Fibroblast of lung (primary cell): ENCODE measurements around the gene LRRK1. TPM values are rescaled to one million over a fixed set of nuclear protein-coding genes. Genes with fewer than 3 reads are reported as not detected.
A peak's percentile ranks its signal among the peaks of the same experiment; 100 is the strongest.

Source experiments
- DNase-seq, 2 donors: peaks; one replicate each; pipeline versions ENCODE4 v3.0.0 to v3.0.0-alpha.2; 2010; ENCODE audit warnings: low read depth in 2 of 2
- H2AFZ ChIP-seq: 2 replicates; pipeline ENCODE4 v1.5.1; 2012; ENCODE audit warnings: low read length, control low read depth, inconsistent platforms
- H3K27ac ChIP-seq: 2 replicates; pipeline ENCODE4 v1.5.1; 2011; ENCODE audit warnings: low read length, control low read depth; ENCODE audit not compliant: insufficient read depth
- H3K27me3 ChIP-seq: 2 replicates; pipeline ENCODE4 v1.5.1; 2011; ENCODE audit warnings: mild to moderate bottlenecking, low read length; ENCODE audit not compliant: control insufficient read depth, insufficient read depth
- H3K36me3 ChIP-seq: 2 replicates; pipeline ENCODE4 v1.5.1; 2011; ENCODE audit warnings: low read length; ENCODE audit not compliant: control insufficient read depth, insufficient read depth
- H3K4me1 ChIP-seq: 2 replicates; pipeline ENCODE4 v1.5.1; 2011; ENCODE audit warnings: low read length; ENCODE audit not compliant: control insufficient read depth, insufficient read depth; ENCODE audit errors: extremely low read depth
- H3K4me2 ChIP-seq: 2 replicates; pipeline ENCODE4 v1.5.1; 2011; ENCODE audit warnings: low read length, control low read depth; ENCODE audit not compliant: insufficient read depth; ENCODE audit errors: extremely low read depth
- H3K4me3 ChIP-seq, 4 experiments: fragments of 200-600 bp in 1 of 4; sonication (generic) in 1 of 4; replicated peaks in 1 of 4; 2 replicates each; pipeline ENCODE4 v1.5.1; 2011 to 2016; ENCODE audit warnings: low read length in 4 of 4, low read depth in 3 of 4, mild to moderate bottlenecking in 3 of 4, control low read depth in 2 of 4, inconsistent platforms in 1 of 4, mixed read lengths in 1 of 4; ENCODE audit not compliant: insufficient read depth in 1 of 4; ENCODE audit errors: control extremely low read depth in 1 of 4
- H3K79me2 ChIP-seq: 2 replicates; pipeline ENCODE4 v1.5.1; 2012; ENCODE audit warnings: mild to moderate bottlenecking, low read length, inconsistent platforms; ENCODE audit not compliant: control insufficient read depth, insufficient read depth
- H3K9ac ChIP-seq: 2 replicates; pipeline ENCODE4 v1.5.1; 2011; ENCODE audit warnings: mild to moderate bottlenecking, low read length, control low read depth; ENCODE audit not compliant: insufficient read depth
- H3K9me3 ChIP-seq: 2 replicates; pipeline ENCODE4 v1.5.1; 2012; ENCODE audit warnings: low read depth, low read length; ENCODE audit not compliant: control insufficient read depth, insufficient read depth
- H4K20me1 ChIP-seq: 2 replicates; pipeline ENCODE4 v1.5.1; 2011; ENCODE audit warnings: low read length; ENCODE audit not compliant: control insufficient read depth, insufficient read depth; ENCODE audit errors: extremely low read depth
- EZH2 ChIP-seq: IDR thresholded peaks from 2 replicates; pipeline ENCODE4 v1.5.1; 2012; ENCODE audit warnings: low read length, control low read depth, mild to moderate bottlenecking; ENCODE audit errors: missing control alignments
- polyA plus RNA-seq, 2 donors: library from polyadenylated mRNA; depleted of rRNA in 1 of 2; stranded (reverse) in 1 of 2; unstranded in 1 of 2; fragments of >200 nt; gene quantifications; 2 replicates each; pipeline ENCODE4 v1.2.1, GENCODE V29; 2011 to 2012; ENCODE audit warnings: missing spikeins in 1 of 2
- total RNA-seq: library from RNA; depleted of rRNA; stranded (reverse); fragments of >200 nt; gene quantifications from 2 replicates; pipeline ENCODE4 v1.2.1, GENCODE V29; 2014
- TF ChIP-seq, protein P1 (sequence below), 2 donors: IDR thresholded peaks in 1 of 2; conservative IDR thresholded peaks in 1 of 2; 1 replicate in 1 of 2; 2 replicates in 1 of 2; pipeline ENCODE4 v1.5.1; 2011 to 2012; ENCODE audit warnings: low read length in 2 of 2, control low read depth in 1 of 2, inconsistent platforms in 1 of 2, low read depth in 1 of 2, mild to moderate bottlenecking in 1 of 2

Gene LRRK1
- total and polyA plus RNA-seq, 2 donors (not counting 1 experiment from before 2014, with no cell fraction given) = 3.8 to 12.2 TPM

DNA sequence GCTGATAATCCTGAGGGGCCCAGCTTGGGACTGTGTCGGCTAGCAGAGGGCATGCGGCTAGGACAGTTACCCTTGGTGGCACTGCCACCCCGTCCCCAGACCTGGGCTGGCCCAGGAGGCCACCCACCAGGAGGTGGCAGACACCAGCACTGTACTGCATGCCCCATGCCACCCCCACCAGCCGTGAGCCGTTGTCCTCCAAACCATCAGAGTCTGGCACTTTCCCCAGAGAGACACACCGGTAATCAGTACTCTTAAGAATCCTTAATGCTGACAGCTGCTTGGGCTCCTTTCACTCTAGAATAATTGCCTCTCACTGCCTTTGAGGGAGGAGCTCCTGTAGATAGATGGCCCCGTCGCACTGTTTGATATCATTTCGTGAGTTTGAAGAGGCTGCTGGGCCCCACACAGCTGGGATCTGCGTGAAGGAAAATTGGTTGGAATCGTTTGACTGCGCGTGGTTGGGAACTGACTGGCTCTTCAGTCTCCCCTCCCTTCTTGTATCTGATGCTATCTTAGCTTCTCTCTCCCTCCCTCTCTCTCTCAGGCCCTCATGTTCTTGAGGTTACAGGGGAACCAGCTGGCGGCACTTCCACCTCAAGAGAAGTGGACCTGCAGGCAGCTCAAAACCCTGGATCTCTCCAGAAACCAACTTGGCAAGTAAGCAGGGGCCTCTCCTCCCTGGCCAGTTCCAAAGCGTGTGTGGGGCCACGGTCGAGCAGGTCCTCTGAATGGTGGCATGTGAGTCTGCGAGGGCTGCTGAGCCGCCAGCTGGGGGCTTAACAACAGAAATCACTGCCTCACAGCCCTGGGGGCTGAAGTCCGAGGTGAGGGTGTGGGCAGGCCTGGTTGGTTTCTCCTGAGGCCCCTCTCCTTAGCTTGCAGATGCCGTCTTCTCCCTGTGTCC is 94.9 kb downstream of the LRRK1 start:
- no peak overlapping the region for H3K4me3 ChIP-seq

GRCh38 chr15:101014921-101015841 is 96.0 kb downstream of the LRRK1 start:
- DNase-seq = peak; percentile 50 to 75
- Histone ChIP-seq H3K4me2 (no peak overlapping the region), H3K9me3 (no peaks in the 10 kb centered on the region), H3K4me1 (no peaks in the 10 kb centered on the region), H3K79me2 (no peaks in the 10 kb centered on the region), H3K36me3 (peaks cover 3% of the 10 kb centered on the region), H3K9ac (no peak overlapping the region), H3K4me3 (no peak overlapping the region), H4K20me1 (no peaks in the 10 kb centered on the region), H2AFZ (no peak overlapping the region), H3K27ac (no peak overlapping the region), H3K27me3 (no peaks in the 10 kb centered on the region)
- TF ChIP-seq, protein P1, sequence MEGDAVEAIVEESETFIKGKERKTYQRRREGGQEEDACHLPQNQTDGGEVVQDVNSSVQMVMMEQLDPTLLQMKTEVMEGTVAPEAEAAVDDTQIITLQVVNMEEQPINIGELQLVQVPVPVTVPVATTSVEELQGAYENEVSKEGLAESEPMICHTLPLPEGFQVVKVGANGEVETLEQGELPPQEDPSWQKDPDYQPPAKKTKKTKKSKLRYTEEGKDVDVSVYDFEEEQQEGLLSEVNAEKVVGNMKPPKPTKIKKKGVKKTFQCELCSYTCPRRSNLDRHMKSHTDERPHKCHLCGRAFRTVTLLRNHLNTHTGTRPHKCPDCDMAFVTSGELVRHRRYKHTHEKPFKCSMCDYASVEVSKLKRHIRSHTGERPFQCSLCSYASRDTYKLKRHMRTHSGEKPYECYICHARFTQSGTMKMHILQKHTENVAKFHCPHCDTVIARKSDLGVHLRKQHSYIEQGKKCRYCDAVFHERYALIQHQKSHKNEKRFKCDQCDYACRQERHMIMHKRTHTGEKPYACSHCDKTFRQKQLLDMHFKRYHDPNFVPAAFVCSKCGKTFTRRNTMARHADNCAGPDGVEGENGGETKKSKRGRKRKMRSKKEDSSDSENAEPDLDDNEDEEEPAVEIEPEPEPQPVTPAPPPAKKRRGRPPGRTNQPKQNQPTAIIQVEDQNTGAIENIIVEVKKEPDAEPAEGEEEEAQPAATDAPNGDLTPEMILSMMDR (conservative IDR thresholded peaks at IDR 0.05 in 1 of 2, IDR thresholded peaks at IDR 0.05 in 1 of 2; ENCODE audit: low read depth in 1 of 2, low read length in 2 of 2) = peak; percentile 90 to 95
- no peak for TF ChIP-seq EZH2

More for the DNA sequence above, 94.9 kb downstream of the LRRK1 start:
- no peak for DNase-seq
- Histone ChIP-seq H3K79me2 (no peaks in the 10 kb centered on the region), H4K20me1 (no peaks in the 10 kb centered on the region), H3K27me3 (no peaks in the 10 kb centered on the region), H2AFZ (no peak overlapping the region), H3K36me3 (peaks cover 3% of the 10 kb centered on the region), H3K9me3 (no peaks in the 10 kb centered on the region), H3K27ac (no peak overlapping the region), H3K4me1 (no peaks in the 10 kb centered on the region), H3K4me2 (no peak overlapping the region), H3K9ac (no peak overlapping the region)
- TF ChIP-seq EZH2 = no peak
- TF ChIP-seq, protein P1 (conservative IDR thresholded peaks at IDR 0.05 in 1 of 2, IDR thresholded peaks at IDR 0.05 in 1 of 2; ENCODE audit: low read depth in 1 of 2, low read length in 2 of 2) = no peak

DNA sequence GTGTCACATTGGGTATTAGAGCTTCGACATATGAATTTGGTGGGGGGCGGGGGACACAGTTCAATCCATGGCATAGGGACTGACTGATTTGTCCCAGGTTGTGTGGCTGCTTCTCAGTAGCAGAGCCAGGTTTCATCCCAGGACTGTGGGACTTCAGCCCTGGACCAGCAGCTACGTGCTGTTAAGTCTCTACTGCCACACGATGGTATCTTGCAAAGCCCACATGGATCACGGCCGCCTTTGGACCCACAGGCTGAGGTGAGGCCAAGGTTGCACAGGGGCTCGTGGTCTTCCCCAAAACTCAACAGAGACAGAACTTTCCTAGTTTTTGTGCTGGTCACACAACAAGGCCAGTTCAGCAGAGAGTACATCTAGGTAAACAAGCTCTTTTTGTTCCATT is 97.4 kb downstream of the LRRK1 start:
- peaks cover 2% of the 10 kb centered on the region for H3K36me3 ChIP-seq
- no peak overlapping the region for H2AFZ ChIP-seq
- no peak for TF ChIP-seq EZH2
- no peak overlapping the region for H3K4me3 ChIP-seq
- H3K27ac ChIP-seq = no peak overlapping the region
- no peak overlapping the region for H3K4me2 ChIP-seq
- no peaks in the 10 kb centered on the region for H3K4me1 ChIP-seq
- no peaks in the 10 kb centered on the region for H3K79me2 ChIP-seq
- no peak for DNase-seq
- H3K27me3 ChIP-seq = no peaks in the 10 kb centered on the region
- no peaks in the 10 kb centered on the region for H4K20me1 ChIP-seq
- no peak overlapping the region for H3K9ac ChIP-seq
- H3K9me3 ChIP-seq = no peaks in the 10 kb centered on the region
